Measurements from ENCODE around the gene RIPK1. TPM values are rescaled to one million over a fixed set of nuclear protein-coding genes. Genes with fewer than 3 reads are reported as not detected.

RIPK1 gene
- total and polyA plus RNA-seq, 2 of the 8 experiments (the other 6 are each of a cell fraction or from before 2014, with no cell fraction given) = 5.9 to 22.9 TPM

GRCh38 chr6:3118353-3119039, 50.2 kb downstream of the RIPK1 start, which contains the start of gene BPHL (continued):
- TF ChIP-seq SIN3A (conservative IDR thresholded peaks at IDR 0.05 in 1 of 2, IDR thresholded peaks at IDR 0.05 in 1 of 2; ENCODE audit: low read depth in 1 of 2, low read length in 2 of 2) (peak in 1 of 2 experiments; percentile 49; a peak in 2 of 4 replicates), POU5F1 (IDR thresholded peaks at IDR 0.05; ENCODE audit: low read depth, low read length) (no peak)
